Measurements from ENCODE around the gene RUFY1.
A peak's percentile ranks its signal among the peaks of the same experiment; 100 is the strongest.
"Not testable (repeated sequence)": the region's sequence is repeated elsewhere in the genome, so short reads cannot be mapped to it uniquely, and the experiment has no call there.

Gene RUFY1

DNA sequence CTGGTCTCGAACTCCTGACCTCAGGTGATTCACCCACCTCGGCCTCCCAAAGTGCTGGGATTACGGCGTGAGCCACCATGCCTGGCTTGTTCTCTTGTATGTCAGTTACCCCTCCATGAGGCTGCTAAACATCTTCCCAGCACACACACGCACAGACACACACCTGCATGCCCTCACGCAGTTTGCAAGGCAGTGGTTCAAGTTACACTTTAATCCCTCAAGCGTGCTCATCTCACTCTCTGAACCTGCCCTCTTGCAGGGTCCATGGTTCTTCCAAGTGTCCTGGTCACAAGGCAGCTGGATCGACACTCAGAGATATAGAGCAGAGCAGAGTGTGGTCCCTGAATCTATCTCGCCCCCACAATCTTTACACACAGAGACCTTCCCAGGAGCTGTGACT, 34.1 kb upstream of the RUFY1 start:
- Histone ChIP-seq H3K4me3 (ENCODE audit: low read depth in 1 of 2, low read length in 2 of 2) (no peak overlapping the region), H3K4me1 (ENCODE audit: control insufficient read depth in 1 of 2, insufficient read depth in 2 of 2, low read length in 2 of 2) (no peaks in the 10 kb centered on the region), H3K27ac (ENCODE audit: low read length) (no peak overlapping the region), H3K9me3 (ENCODE audit: control insufficient read depth in 1 of 2, low read length in 2 of 2) (peaks cover 0 to 4% of the 10 kb centered on the region in 2 donors), H3K27me3 (ENCODE audit: low read depth, low read length) (no peaks in the 10 kb centered on the region), H3K36me3 (ENCODE audit: control insufficient read depth in 1 of 2, insufficient read depth in 2 of 2, low read length in 2 of 2) (no peaks in the 10 kb centered on the region)

DNA sequence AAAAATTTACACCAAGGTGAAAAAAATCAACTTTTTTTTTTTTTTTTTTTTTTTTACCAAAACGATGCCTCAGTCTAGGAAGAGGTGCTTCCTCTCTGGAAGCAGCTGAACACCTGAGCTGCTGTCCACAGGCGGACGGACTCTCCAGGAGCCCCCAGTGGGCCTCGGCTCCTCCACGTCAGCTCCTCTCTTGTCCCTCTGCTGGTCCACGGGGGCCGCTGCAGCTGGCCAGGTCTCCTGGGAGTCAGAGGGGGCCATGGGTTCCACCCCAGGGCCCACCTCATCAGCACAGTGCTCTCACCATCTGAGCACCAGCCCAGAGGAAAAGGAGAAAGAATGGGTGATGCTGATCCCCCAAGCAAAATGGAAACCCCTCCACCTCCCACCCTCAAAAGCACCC, 32.6 kb upstream of the RUFY1 start:
- not testable (repeated sequence) for H3K4me3 ChIP-seq (ENCODE audit: low read depth in 1 of 2, low read length in 2 of 2); H3K36me3 ChIP-seq (ENCODE audit: control insufficient read depth in 1 of 2, insufficient read depth in 2 of 2, low read length in 2 of 2); H3K9me3 ChIP-seq (ENCODE audit: control insufficient read depth in 1 of 2, low read length in 2 of 2)

GRCh38 chr5:179518369-179518768, 32.0 kb upstream of the RUFY1 start:
- H3K27ac ChIP-seq (ENCODE audit: low read length); H3K36me3 ChIP-seq (ENCODE audit: control insufficient read depth in 1 of 2, insufficient read depth in 2 of 2, low read length in 2 of 2); H3K27me3 ChIP-seq (ENCODE audit: low read depth, low read length); H3K9me3 ChIP-seq (ENCODE audit: control insufficient read depth in 1 of 2, low read length in 2 of 2); H3K4me1 ChIP-seq (ENCODE audit: control insufficient read depth in 1 of 2, insufficient read depth in 2 of 2, low read length in 2 of 2); H3K4me3 ChIP-seq (ENCODE audit: low read depth in 1 of 2, low read length in 2 of 2): not testable (repeated sequence)

More for the DNA sequence above, 32.6 kb upstream of the RUFY1 start:
- H3K27ac ChIP-seq (ENCODE audit: low read length); H3K4me1 ChIP-seq (ENCODE audit: control insufficient read depth in 1 of 2, insufficient read depth in 2 of 2, low read length in 2 of 2); H3K27me3 ChIP-seq (ENCODE audit: low read depth, low read length): not testable (repeated sequence)

- not testable (repeated sequence) for H3K9me3 ChIP-seq (ENCODE audit: control insufficient read depth in 1 of 2, low read length in 2 of 2); H3K4me1 ChIP-seq (ENCODE audit: control insufficient read depth in 1 of 2, insufficient read depth in 2 of 2, low read length in 2 of 2); H3K27ac ChIP-seq (ENCODE audit: low read length); H3K4me3 ChIP-seq (ENCODE audit: low read depth in 1 of 2, low read length in 2 of 2); H3K27me3 ChIP-seq (ENCODE audit: low read depth, low read length); H3K36me3 ChIP-seq (ENCODE audit: control insufficient read depth in 1 of 2, insufficient read depth in 2 of 2, low read length in 2 of 2)
These were observed 30.8 kb upstream of the RUFY1 start for GRCh38 chr5:179519416-179520070.

DNA sequence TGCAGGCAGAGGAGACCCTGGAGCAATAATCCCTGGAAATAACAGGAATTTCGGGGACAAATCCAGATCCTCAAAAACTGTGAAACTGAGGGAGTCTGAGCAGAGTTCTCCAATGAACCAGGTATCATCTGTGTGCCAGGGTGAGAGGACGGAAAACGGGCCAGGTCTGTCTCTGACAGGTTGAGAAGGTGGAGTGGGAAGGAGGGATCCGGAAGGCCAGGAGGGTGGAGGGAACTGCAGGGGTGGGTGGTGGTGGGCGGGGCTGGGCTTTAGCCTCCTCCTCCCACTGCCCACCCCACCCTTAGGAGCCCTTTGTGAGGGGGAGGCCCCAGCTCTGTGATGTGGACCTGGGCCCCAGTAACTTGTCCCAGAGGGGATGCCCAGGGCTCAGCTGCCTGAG, 28.2 kb upstream of the RUFY1 start:
- H3K9me3 ChIP-seq (ENCODE audit: control insufficient read depth in 1 of 2, low read length in 2 of 2); H3K4me1 ChIP-seq (ENCODE audit: control insufficient read depth in 1 of 2, insufficient read depth in 2 of 2, low read length in 2 of 2); H3K27me3 ChIP-seq (ENCODE audit: low read depth, low read length): not testable (repeated sequence)

GRCh38 chr5:179526978-179527377, 23.4 kb upstream of the RUFY1 start:
- H3K27me3 ChIP-seq (ENCODE audit: low read depth, low read length): no peaks in the 10 kb centered on the region
- no peaks in the 10 kb centered on the region for H3K4me1 ChIP-seq (ENCODE audit: control insufficient read depth in 1 of 2, insufficient read depth in 2 of 2, low read length in 2 of 2)
- no peak overlapping the region for H3K4me3 ChIP-seq (ENCODE audit: low read depth in 1 of 2, low read length in 2 of 2)
- no peaks in the 10 kb centered on the region for H3K36me3 ChIP-seq (ENCODE audit: control insufficient read depth in 1 of 2, insufficient read depth in 2 of 2, low read length in 2 of 2)
- no peaks in the 10 kb centered on the region for H3K9me3 ChIP-seq (ENCODE audit: control insufficient read depth in 1 of 2, low read length in 2 of 2)
- no peak overlapping the region for H3K27ac ChIP-seq (ENCODE audit: low read length)

More for the DNA sequence above, 28.2 kb upstream of the RUFY1 start:
- not testable (repeated sequence) for H3K36me3 ChIP-seq (ENCODE audit: control insufficient read depth in 1 of 2, insufficient read depth in 2 of 2, low read length in 2 of 2); H3K4me3 ChIP-seq (ENCODE audit: low read depth in 1 of 2, low read length in 2 of 2); H3K27ac ChIP-seq (ENCODE audit: low read length)

GRCh38 chr5:179530069-179530998, 20.0 kb upstream of the RUFY1 start:
- no peak overlapping the region for H3K27ac ChIP-seq (ENCODE audit: low read length)
- no peaks in the 10 kb centered on the region for H3K27me3 ChIP-seq (ENCODE audit: low read depth, low read length)
- H3K4me1 ChIP-seq (ENCODE audit: control insufficient read depth in 1 of 2, insufficient read depth in 2 of 2, low read length in 2 of 2): no peaks in the 10 kb centered on the region
- no peaks in the 10 kb centered on the region for H3K36me3 ChIP-seq (ENCODE audit: control insufficient read depth in 1 of 2, insufficient read depth in 2 of 2, low read length in 2 of 2)
- H3K9me3 ChIP-seq (ENCODE audit: control insufficient read depth in 1 of 2, low read length in 2 of 2): no peaks in the 10 kb centered on the region
- peak overlapping the region; percentile 63 to 67 for H3K4me3 ChIP-seq (ENCODE audit: low read depth in 1 of 2, low read length in 2 of 2)

DNA sequence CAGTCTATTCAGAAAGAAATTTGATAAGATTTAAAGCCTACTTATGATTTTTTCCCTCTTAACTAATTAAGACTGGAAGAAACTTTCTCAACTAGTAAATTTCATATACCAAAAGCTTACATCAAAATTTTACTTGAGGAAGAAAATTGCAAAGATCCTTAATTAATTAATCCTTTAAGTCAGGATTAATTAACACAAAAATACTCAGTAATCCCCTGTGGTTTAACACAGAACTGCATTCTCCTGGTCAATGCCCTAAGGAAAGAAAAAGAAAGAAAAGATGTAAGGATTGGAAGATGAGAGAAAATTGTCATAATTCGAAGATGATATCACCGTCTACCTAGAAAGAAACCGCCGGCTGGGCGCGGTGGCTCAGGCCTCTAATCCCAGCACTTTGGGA, 17.3 kb upstream of the RUFY1 start:
- Histone ChIP-seq H3K9me3 (ENCODE audit: control insufficient read depth in 1 of 2, low read length in 2 of 2) (no peaks in the 10 kb centered on the region), H3K27me3 (ENCODE audit: low read depth, low read length) (no peaks in the 10 kb centered on the region), H3K36me3 (ENCODE audit: control insufficient read depth in 1 of 2, insufficient read depth in 2 of 2, low read length in 2 of 2) (no peaks in the 10 kb centered on the region), H3K4me3 (ENCODE audit: low read depth in 1 of 2, low read length in 2 of 2) (no peak overlapping the region), H3K4me1 (ENCODE audit: control insufficient read depth in 1 of 2, insufficient read depth in 2 of 2, low read length in 2 of 2) (no peaks in the 10 kb centered on the region), H3K27ac (ENCODE audit: low read length) (no peak overlapping the region)

DNA sequence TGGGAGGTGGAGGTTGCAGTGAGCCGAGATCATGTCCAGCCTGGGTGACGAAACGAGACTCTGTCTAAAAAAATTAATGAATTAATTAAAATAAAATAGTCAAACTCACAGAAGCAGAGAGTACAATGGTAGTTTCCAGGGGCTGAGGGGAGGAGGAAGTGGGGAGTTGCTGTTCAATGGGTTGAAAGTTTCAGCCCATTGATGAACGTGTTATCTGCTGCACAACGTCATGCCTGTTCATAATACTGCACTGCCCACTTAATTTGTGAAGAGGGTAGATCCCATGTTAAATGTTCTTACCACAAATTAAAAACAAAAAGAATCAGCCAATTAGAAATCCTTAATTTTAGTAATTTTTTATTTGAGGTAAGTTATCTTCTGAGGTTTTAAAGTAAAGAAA, 16.4 kb upstream of the RUFY1 start:
- Histone ChIP-seq H3K27ac (ENCODE audit: low read length) (no peak overlapping the region), H3K9me3 (ENCODE audit: control insufficient read depth in 1 of 2, low read length in 2 of 2) (no peaks in the 10 kb centered on the region), H3K4me3 (ENCODE audit: low read depth in 1 of 2, low read length in 2 of 2) (no peak overlapping the region), H3K36me3 (ENCODE audit: control insufficient read depth in 1 of 2, insufficient read depth in 2 of 2, low read length in 2 of 2) (no peaks in the 10 kb centered on the region), H3K27me3 (ENCODE audit: low read depth, low read length) (no peaks in the 10 kb centered on the region), H3K4me1 (ENCODE audit: control insufficient read depth in 1 of 2, insufficient read depth in 2 of 2, low read length in 2 of 2) (no peaks in the 10 kb centered on the region)

- Histone ChIP-seq H3K27ac (ENCODE audit: low read length) (no peak overlapping the region), H3K4me1 (ENCODE audit: control insufficient read depth in 1 of 2, insufficient read depth in 2 of 2, low read length in 2 of 2) (no peaks in the 10 kb centered on the region), H3K27me3 (ENCODE audit: low read depth, low read length) (no peaks in the 10 kb centered on the region), H3K9me3 (ENCODE audit: control insufficient read depth in 1 of 2, low read length in 2 of 2) (no peaks in the 10 kb centered on the region), H3K4me3 (ENCODE audit: low read depth in 1 of 2, low read length in 2 of 2) (no peak overlapping the region), H3K36me3 (ENCODE audit: control insufficient read depth in 1 of 2, insufficient read depth in 2 of 2, low read length in 2 of 2) (no peaks in the 10 kb centered on the region)
These were observed 15.9 kb upstream of the RUFY1 start for GRCh38 chr5:179534431-179534830.

- H3K4me3 ChIP-seq (ENCODE audit: low read depth in 1 of 2, low read length in 2 of 2): no peak overlapping the region
- no peaks in the 10 kb centered on the region for H3K4me1 ChIP-seq (ENCODE audit: control insufficient read depth in 1 of 2, insufficient read depth in 2 of 2, low read length in 2 of 2)
- no peaks in the 10 kb centered on the region for H3K36me3 ChIP-seq (ENCODE audit: control insufficient read depth in 1 of 2, insufficient read depth in 2 of 2, low read length in 2 of 2)
- H3K9me3 ChIP-seq (ENCODE audit: control insufficient read depth in 1 of 2, low read length in 2 of 2): no peaks in the 10 kb centered on the region
- H3K27me3 ChIP-seq (ENCODE audit: low read depth, low read length): no peaks in the 10 kb centered on the region
- no peak overlapping the region for H3K27ac ChIP-seq (ENCODE audit: low read length)
These were observed 13.7 kb upstream of the RUFY1 start for GRCh38 chr5:179536676-179537075.
